GM19351 (cell line): ENCODE measurements around the gene PRELID2.
"Not testable (repeated sequence)": the region's sequence is repeated elsewhere in the genome, so short reads cannot be mapped to it uniquely, and the experiment has no call there.

ENCODE experiments used
- ATAC-seq: cut with Tn5 transposase; IDR thresholded peaks from one replicate; pipeline ENCODE4 v1.9.1; 2021; ENCODE audit warnings: mild to moderate bottlenecking, moderate library complexity; ENCODE audit not compliant: unreplicated experiment

The PRELID2 gene

GRCh38 chr5:145752947-145753346 lies 82.2 kb downstream of the PRELID2 start:
- no peak for ATAC-seq

GRCh38 chr5:145752534-145752933 lies 82.6 kb downstream of the PRELID2 start:
- ATAC-seq: no peak

GRCh38 chr5:145750199-145750598 lies 84.9 kb downstream of the PRELID2 start:
- ATAC-seq: no peak

GRCh38 chr5:145743396-145744061 lies 91.6 kb downstream of the PRELID2 start:
- ATAC-seq: no peak

GRCh38 chr5:145739843-145740242 lies 95.3 kb downstream of the PRELID2 start:
- no peak for ATAC-seq

GRCh38 chr5:145738227-145738626 lies 96.9 kb downstream of the PRELID2 start:
- ATAC-seq: no peak

GRCh38 chr5:145737578-145737977 lies 97.6 kb downstream of the PRELID2 start:
- ATAC-seq: no peak

GRCh38 chr5:145729956-145730355 lies 105.2 kb downstream of the PRELID2 start:
- not testable (repeated sequence) for ATAC-seq

- no peak for ATAC-seq
These were observed 111.6 kb downstream of the PRELID2 start for GRCh38 chr5:145723516-145723915.

GRCh38 chr5:145718956-145719355 lies 116.2 kb downstream of the PRELID2 start:
- ATAC-seq: no peak

- no peak for ATAC-seq
These were observed 119.7 kb downstream of the PRELID2 start for GRCh38 chr5:145715412-145715811.

GRCh38 chr5:145712245-145712644 lies 122.9 kb downstream of the PRELID2 start:
- no peak for ATAC-seq

- ATAC-seq: no peak
These were observed 123.7 kb downstream of the PRELID2 start for GRCh38 chr5:145711417-145711816.
